Liver (tissue), 3 donors: ENCODE data around the gene PELI2.

Experiments
- CTCF ChIP-seq: fragments of 150-350 bp; IDR thresholded peaks from 2 replicates; pipeline ENCODE4 v1.5.1; 2017; ENCODE audit warnings: improper control_type of control experiment, low read depth, low read length; ENCODE audit not compliant: missing input control
- EGR1 ChIP-seq, 2 donors: IDR thresholded peaks; 2 replicates each; pipeline ENCODE4 v1.6.1; 2016 to 2018; ENCODE audit warnings: antibody characterized with exemption in 2 of 2, low read depth in 2 of 2
- donor health status: healthy.
- donor health status: healthy.

- TF ChIP-seq CTCF, result no peak
- TF ChIP-seq EGR1 (IDR thresholded peaks at IDR 0.05; ENCODE audit: low read depth in 2 of 2), result no peak
Observed at GRCh38 chr14:56322531-56322930, 204.3 kb downstream of the PELI2 start.
